Right lobe of liver (tissue), 6 donors: ENCODE measurements around the gene PPP4R2. TPM values are rescaled to one million over a fixed set of nuclear protein-coding genes. Genes with fewer than 3 reads are reported as not detected.

Experiments
- ATAC-seq, 4 donors: fragments of 200-7000 bp; cut with Tn5 transposase; one replicate each; pipeline ENCODE4 v1.9.1; 2020; ENCODE audit warnings: mild to moderate bottlenecking in 4 of 4, moderate library complexity in 4 of 4
- DNase-seq, 3 donors: peaks; one replicate each; pipeline ENCODE4 v3.0.0-alpha.2; 2020
- H3K27ac ChIP-seq, 3 donors: fragments of 200-600 bp; one replicate each; pipeline ENCODE4 v1.8.0; 2022
- H3K27me3 ChIP-seq, 2 donors: fragments of 200-600 bp; one replicate each; pipeline ENCODE4 v1.8.0; 2022
- H3K36me3 ChIP-seq, 4 donors: fragments of 200-600 bp; sonication (generic) in 1 of 4; one replicate each; pipeline versions ENCODE4 v1.5.1 to v1.8.0; 2017 to 2022; ENCODE audit warnings: control low read depth in 1 of 4
- H3K4me1 ChIP-seq, 4 donors: fragments of 200-600 bp; sonication (generic) in 1 of 4; one replicate each; pipeline versions ENCODE4 v1.5.1 to v1.8.0; 2017 to 2022; ENCODE audit warnings: control low read depth in 1 of 4
- H3K4me3 ChIP-seq, 3 donors: fragments of 200-600 bp; one replicate each; pipeline ENCODE4 v1.8.0; 2022
- H3K9me3 ChIP-seq, 4 donors: fragments of 200-600 bp; sonication (generic) in 1 of 4; one replicate each; pipeline versions ENCODE4 v1.5.1 to v1.8.0; 2017 to 2022; ENCODE audit warnings: control low read depth in 1 of 4
- POLR2A ChIP-seq: fragments of 450-650 bp; IDR thresholded peaks from one replicate; pipeline ENCODE4 v1.6.1; 2017; ENCODE audit warnings: antibody characterized with exemption, mild to moderate bottlenecking
- WGBS: methylation state at CpG from one replicate; pipeline ENCODE4 v1.1.6; 2018; ENCODE audit warnings: low coverage, low lambda C conversion rate; ENCODE audit not compliant: insufficient coverage; ENCODE audit errors: missing lambda C conversion rate; 5-methylcytosine and 5-hydroxymethylcytosine counted together
- intact Hi-C, 2 donors: fragments of 100-400 bp; cut with DNase I; formaldehyde crosslinking; loops; one replicate each; pipeline versions ENCODE4 v1.11.2 to v1.14.1; 2022
- total RNA-seq, 6 experiments: library from RNA; depleted of rRNA in 2 of 6; stranded (reverse); fragments of >200 nt in 2 of 6; fragmentation: NEBNext Ultra II Directional in 3 of 6; extraction: Animal tissue kit (Norgen Biotek cat#: 25700) in 3 of 6; gene quantifications; one replicate each; pipeline versions ENCODE4 v1.1.0 to v1.2.4, GENCODE V29; 2016 to 2023
- TF ChIP-seq, protein P1 (sequence below), 4 donors: fragments of 200-600 bp in 3 of 4; fragments of 450-650 bp in 1 of 4; IDR thresholded peaks; one replicate each; pipeline versions ENCODE4 v1.5.1 to v1.8.0; 2016 to 2022; ENCODE audit warnings: antibody characterized with exemption in 4 of 4, mild to moderate bottlenecking in 2 of 4
- donor health status: DM: no; HTN: yes; CAD: no.
- donor health status: DM: no; HTN: no; CAD: no.
- donor health status: DM: no; HTN: no; CAD: no.
- donor health status: DM: no; HTN: yes; CAD: no.
- donor health status: DM: no; HTN: yes; CAD: no.

Gene PPP4R2
- total RNA-seq, 6 experiments from 2014 or later: 23.7 to 56.1 (median 42.3) TPM

DNA sequence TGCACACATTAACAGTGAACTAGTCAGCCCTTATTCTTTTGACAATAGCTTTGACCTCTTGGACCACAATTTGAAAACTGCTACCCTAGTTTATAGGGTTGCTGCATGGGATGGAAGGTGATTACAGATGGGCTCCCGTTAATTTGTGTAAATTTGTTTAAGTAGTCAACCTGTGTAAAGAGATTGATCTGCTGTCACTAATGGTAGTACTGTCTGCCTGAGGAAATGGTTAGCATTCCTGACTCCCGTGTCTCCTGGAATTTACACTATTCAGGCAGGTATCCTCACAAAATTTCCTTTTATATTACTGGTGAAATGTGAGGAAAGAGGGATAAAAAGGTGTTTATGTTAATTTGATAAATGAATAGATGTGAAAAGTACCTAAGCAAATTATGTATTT is 49.6 kb downstream of the PPP4R2 start:
- no peak overlapping the region for H3K4me3 ChIP-seq
- DNase-seq (no peak), ATAC-seq (peak in 1 of 4 donors; percentile 14)
- 22% methylated on average over 2 of the region's 2 CpGs for WGBS
- peaks cover 0 to 6% (median 0%) of the 10 kb centered on the region in 4 donors for H3K4me1 ChIP-seq
- peaks cover 0 to 6% (median 0%) of the 10 kb centered on the region in 4 donors for H3K36me3 ChIP-seq
- intact Hi-C loops: no loop called here
- TF ChIP-seq POLR2A: no peak
- TF ChIP-seq, protein P1, sequence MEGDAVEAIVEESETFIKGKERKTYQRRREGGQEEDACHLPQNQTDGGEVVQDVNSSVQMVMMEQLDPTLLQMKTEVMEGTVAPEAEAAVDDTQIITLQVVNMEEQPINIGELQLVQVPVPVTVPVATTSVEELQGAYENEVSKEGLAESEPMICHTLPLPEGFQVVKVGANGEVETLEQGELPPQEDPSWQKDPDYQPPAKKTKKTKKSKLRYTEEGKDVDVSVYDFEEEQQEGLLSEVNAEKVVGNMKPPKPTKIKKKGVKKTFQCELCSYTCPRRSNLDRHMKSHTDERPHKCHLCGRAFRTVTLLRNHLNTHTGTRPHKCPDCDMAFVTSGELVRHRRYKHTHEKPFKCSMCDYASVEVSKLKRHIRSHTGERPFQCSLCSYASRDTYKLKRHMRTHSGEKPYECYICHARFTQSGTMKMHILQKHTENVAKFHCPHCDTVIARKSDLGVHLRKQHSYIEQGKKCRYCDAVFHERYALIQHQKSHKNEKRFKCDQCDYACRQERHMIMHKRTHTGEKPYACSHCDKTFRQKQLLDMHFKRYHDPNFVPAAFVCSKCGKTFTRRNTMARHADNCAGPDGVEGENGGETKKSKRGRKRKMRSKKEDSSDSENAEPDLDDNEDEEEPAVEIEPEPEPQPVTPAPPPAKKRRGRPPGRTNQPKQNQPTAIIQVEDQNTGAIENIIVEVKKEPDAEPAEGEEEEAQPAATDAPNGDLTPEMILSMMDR (IDR thresholded peaks at IDR 0.05): no peak
- no peaks in the 10 kb centered on the region for H3K9me3 ChIP-seq
- H3K27ac ChIP-seq: no peak overlapping the region
- no peaks in the 10 kb centered on the region for H3K27me3 ChIP-seq

DNA sequence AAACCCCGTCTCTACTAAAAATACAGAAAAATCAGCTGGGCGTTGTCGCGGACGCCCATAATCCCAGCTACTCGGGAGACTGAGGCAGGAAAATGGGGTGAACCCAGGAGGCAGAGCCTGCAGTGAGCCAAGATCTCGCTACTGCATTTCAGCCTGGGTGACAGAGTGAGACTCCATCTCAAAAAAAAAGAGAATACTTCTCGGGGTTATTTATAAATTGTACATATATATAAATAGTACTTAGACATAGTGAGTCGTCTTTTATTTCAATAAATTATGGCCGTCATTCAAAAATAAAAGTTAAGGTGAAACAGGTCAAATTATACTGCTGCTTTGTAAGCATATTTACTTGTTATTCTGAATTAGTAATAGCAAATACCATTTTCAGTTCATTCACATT is 52.7 kb downstream of the PPP4R2 start:
- intact Hi-C loops: no loop called here
- DNase-seq: no peak
- Histone ChIP-seq H3K27ac (no peak overlapping the region), H3K4me1 (peaks cover 0 to 23% (median 0%) of the 10 kb centered on the region in 4 donors), H3K4me3 (no peak overlapping the region), H3K36me3 (peaks cover 0 to 6% (median 0%) of the 10 kb centered on the region in 4 donors), H3K27me3 (no peaks in the 10 kb centered on the region), H3K9me3 (no peaks in the 10 kb centered on the region)
- WGBS: 92% methylated on average over 9 of the region's 10 CpGs
- no peak for ATAC-seq
- TF ChIP-seq POLR2A: no peak
- TF ChIP-seq, protein P1 (IDR thresholded peaks at IDR 0.05): no peak

DNA sequence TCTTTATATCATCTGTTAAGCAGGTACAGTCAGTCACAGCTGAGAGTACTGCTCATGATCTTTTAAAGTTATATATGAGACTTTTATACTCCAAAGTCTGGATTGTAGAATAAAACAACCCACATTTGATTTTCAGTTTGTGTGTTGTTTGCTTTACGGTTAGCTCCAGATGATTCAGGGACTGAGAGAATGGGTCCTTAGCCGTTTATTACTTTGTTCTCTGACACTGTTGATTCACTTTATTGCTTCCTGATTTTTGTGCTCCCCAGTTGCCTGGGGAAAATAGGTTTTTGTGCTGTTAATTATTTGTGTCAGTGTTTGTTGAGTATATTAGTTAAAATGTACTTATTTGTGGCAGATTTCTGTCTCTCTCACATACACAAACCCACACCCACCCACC is 56.2 kb downstream of the PPP4R2 start:
- H3K36me3 ChIP-seq: peaks cover 0 to 6% (median 0%) of the 10 kb centered on the region in 4 donors
- peaks cover 0 to 31% (median 0%) of the 10 kb centered on the region in 4 donors for H3K4me1 ChIP-seq
- ATAC-seq: peak in 2 of 4 donors; percentile 27 to 35
- no peak for TF ChIP-seq POLR2A
- TF ChIP-seq, protein P1 (IDR thresholded peaks at IDR 0.05): no peak
- no peaks in the 10 kb centered on the region for H3K9me3 ChIP-seq
- H3K4me3 ChIP-seq: no peak overlapping the region
- WGBS: 31% methylated on average over 2 of the region's 2 CpGs
- no peaks in the 10 kb centered on the region for H3K27me3 ChIP-seq
- intact Hi-C loops: no loop called here
- no peak for DNase-seq
- H3K27ac ChIP-seq: peak overlapping the region in 2 of 3 donors; percentile 1 to 3

DNA sequence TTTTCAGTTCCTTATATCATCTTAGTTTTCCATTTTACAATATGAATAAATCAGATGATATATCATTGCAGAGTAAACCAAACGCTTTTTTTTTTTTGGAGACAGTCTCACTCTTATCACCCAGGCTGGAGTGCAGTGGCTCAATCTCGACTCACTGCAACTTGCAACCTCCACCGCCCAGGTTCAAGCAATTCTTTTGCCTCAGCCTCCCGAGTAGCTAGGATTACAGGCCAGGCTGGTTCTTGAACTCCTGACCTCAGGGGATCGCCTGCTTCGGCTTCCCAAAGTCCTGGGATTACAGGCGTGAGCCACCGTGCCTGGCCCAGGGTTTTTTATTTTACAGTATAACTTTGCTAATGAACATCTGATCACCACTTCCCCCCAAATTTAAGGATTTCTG is 59.0 kb downstream of the PPP4R2 start:
- ATAC-seq (peak in 1 of 4 donors; percentile 14), DNase-seq (no peak)
- H3K27me3 ChIP-seq: no peaks in the 10 kb centered on the region
- peaks cover 0 to 31% (median 0%) of the 10 kb centered on the region in 4 donors for H3K4me1 ChIP-seq
- H3K27ac ChIP-seq: no peak overlapping the region
- no peak for TF ChIP-seq POLR2A
- TF ChIP-seq, protein P1 (IDR thresholded peaks at IDR 0.05): no peak
- no peaks in the 10 kb centered on the region for H3K36me3 ChIP-seq
- no peaks in the 10 kb centered on the region for H3K9me3 ChIP-seq
- H3K4me3 ChIP-seq: no peak overlapping the region
- intact Hi-C loops: no loop called here
- WGBS: 19% methylated on average over 8 of the region's 8 CpGs
